GM19467 (cell line): ENCODE results near the gene KCNC3.
"Not testable (repeated sequence)": the region's sequence is repeated elsewhere in the genome, so short reads cannot be mapped to it uniquely, and the experiment has no call there.

Experiments used
- ATAC-seq: cut with Tn5 transposase; IDR thresholded peaks from one replicate; pipeline ENCODE4 v1.9.1; 2021; ENCODE audit warnings: mild to moderate bottlenecking, moderate library complexity; ENCODE audit not compliant: unreplicated experiment

KCNC3 gene

GRCh38 chr19:50356691-50357177 lies 27.6 kb upstream of the KCNC3 start:
- no peak for ATAC-seq

GRCh38 chr19:50353487-50353880 lies 24.3 kb upstream of the KCNC3 start:
- not testable (repeated sequence) for ATAC-seq

- ATAC-seq: no peak
These were observed 23.1 kb upstream of the KCNC3 start for GRCh38 chr19:50352242-50352641.

GRCh38 chr19:50349277-50350057 lies 20.3 kb upstream of the KCNC3 start:
- no peak for ATAC-seq

- peak; percentile 52 for ATAC-seq
These were observed 18.0 kb upstream of the KCNC3 start for GRCh38 chr19:50347089-50347581.

GRCh38 chr19:50344661-50345318 lies 15.6 kb upstream of the KCNC3 start:
- ATAC-seq: peak; percentile 45

GRCh38 chr19:50341091-50341564 lies 12.0 kb upstream of the KCNC3 start:
- ATAC-seq: no peak

- no peak for ATAC-seq
These were observed 11.2 kb upstream of the KCNC3 start for GRCh38 chr19:50340331-50340730.

- not testable (repeated sequence) for ATAC-seq
These were observed 7.9 kb upstream of the KCNC3 start for GRCh38 chr19:50337031-50337430.

GRCh38 chr19:50334741-50335421 lies 5.7 kb upstream of the KCNC3 start:
- ATAC-seq: no peak

GRCh38 chr19:50333737-50334617 lies 4.8 kb upstream of the KCNC3 start:
- peak; percentile 20 for ATAC-seq

- peak; percentile 39 for ATAC-seq
These were observed 4.1 kb upstream of the KCNC3 start for GRCh38 chr19:50333235-50333736.

- no peak for ATAC-seq
These were observed 3.3 kb upstream of the KCNC3 start for GRCh38 chr19:50332244-50333038.

GRCh38 chr19:50331994-50332243 lies 2.7 kb upstream of the KCNC3 start:
- ATAC-seq: no peak

- ATAC-seq: no peak
These were observed 2.2 kb upstream of the KCNC3 start for GRCh38 chr19:50331221-50331993.

GRCh38 chr19:50330365-50331078 lies 1.3 kb upstream of the KCNC3 start:
- ATAC-seq: peak; percentile 36

- ATAC-seq: not testable (repeated sequence)
These were observed 733 bp upstream of the KCNC3 start for GRCh38 chr19:50329926-50330294.

- peak; percentile 9 for ATAC-seq
These were observed 368 bp downstream of the KCNC3 start for GRCh38 chr19:50328873-50329145.
